Activated CD4-positive, alpha-beta T cell treated with anti-CD3 and anti-CD28 coated beads for 24 hours (primary cell): ENCODE results near the gene BCAS3.
"Not testable (repeated sequence)": the region's sequence is repeated elsewhere in the genome, so short reads cannot be mapped to it uniquely, and the experiment has no call there.

Source experiments
- DNase-seq, 2 donors: peaks; one replicate each; pipeline ENCODE4 v3.0.0-alpha.2; 2020; ENCODE audit warnings: low read depth in 2 of 2

Gene BCAS3

GRCh38 chr17:60934723-60935122 lies 257.1 kb downstream of the BCAS3 start:
- no peak for DNase-seq

DNA sequence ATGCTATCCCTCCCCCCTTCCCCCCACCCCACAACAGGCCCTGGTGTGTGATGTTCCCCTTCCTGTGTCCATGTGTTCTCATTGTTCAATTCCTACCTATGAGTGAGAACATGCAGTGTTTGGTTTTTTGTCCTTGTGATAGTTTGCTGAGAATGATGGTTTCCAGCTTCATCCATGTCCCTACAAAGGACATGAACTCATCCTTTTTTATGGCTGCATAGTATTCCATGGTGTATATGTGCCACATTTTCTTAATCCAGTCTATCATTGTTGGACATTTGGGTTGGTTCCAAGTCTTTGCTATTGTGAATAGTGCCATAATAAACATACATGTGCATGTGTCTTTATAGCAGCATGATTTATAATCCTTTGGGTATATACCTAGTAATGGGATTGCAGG lies 258.3 kb downstream of the BCAS3 start:
- DNase-seq = not testable (repeated sequence)

GRCh38 chr17:60939318-60939717 lies 261.7 kb downstream of the BCAS3 start:
- no peak for DNase-seq

DNA sequence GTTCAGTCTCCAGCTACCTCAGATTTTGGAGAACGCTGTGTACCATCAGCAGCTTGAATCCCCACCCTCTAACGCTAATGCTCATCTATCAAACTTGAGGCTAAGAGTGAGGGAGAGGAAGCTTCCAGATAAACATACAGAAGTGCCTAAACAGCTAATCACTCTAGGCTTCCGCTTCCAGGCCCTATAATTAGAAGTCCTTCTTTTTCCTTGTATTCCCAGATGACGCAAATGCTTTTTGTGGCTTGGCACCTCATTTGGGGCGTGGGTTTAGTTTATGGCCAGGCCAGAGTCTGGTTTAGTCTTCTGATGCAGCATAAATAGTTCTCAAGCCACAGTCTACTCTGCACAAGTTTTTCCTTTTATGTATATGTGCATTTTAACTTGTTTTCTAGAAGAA lies 263.4 kb downstream of the BCAS3 start:
- DNase-seq = no peak

GRCh38 chr17:60941571-60941970 lies 263.9 kb downstream of the BCAS3 start:
- no peak for DNase-seq

GRCh38 chr17:60944751-60945150 lies 267.1 kb downstream of the BCAS3 start:
- no peak for DNase-seq

DNA sequence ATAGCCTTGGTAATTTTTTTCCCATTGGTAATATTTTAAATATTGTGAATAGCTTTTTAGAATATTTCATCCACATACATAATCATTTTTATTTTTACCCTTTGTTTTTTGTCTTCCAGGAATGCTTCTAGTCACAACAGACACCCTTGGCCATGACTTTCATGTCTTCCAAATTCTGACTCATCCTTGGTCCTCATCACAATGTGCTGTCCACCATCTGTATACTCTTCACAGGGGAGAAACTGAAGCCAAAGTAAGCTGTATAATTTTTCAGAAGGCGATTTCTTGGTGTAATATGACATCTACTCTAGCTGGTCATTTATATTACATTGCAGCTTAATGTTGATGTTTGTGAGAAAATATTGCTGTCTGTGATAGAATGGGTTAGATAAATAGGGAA lies 269.4 kb downstream of the BCAS3 start:
- no peak for DNase-seq

GRCh38 chr17:60947543-60947942 lies 269.9 kb downstream of the BCAS3 start:
- no peak for DNase-seq

- DNase-seq = no peak
Observed at GRCh38 chr17:60952747-60953146, 275.1 kb downstream of the BCAS3 start.

GRCh38 chr17:60959011-60959410 lies 281.4 kb downstream of the BCAS3 start:
- no peak for DNase-seq

DNA sequence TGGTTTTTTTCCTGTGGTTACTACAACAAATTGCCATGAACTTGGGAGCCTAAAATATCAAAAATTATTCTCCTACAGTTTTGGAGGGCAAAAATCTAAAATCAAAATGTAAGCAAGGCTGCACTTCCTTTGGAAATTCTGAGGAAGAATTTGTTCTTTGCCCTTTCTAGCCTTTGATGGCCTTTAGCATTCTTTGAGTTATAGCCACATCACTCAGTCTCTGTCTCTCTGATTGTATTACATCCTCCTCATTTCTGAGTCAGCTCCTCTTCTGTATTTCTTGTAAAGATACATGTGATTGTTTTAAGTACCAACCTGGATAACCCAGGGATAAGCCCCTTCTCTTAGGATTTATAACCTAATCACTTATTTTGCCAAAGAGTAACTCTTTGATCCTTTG lies 282.0 kb downstream of the BCAS3 start:
- DNase-seq = no peak

DNA sequence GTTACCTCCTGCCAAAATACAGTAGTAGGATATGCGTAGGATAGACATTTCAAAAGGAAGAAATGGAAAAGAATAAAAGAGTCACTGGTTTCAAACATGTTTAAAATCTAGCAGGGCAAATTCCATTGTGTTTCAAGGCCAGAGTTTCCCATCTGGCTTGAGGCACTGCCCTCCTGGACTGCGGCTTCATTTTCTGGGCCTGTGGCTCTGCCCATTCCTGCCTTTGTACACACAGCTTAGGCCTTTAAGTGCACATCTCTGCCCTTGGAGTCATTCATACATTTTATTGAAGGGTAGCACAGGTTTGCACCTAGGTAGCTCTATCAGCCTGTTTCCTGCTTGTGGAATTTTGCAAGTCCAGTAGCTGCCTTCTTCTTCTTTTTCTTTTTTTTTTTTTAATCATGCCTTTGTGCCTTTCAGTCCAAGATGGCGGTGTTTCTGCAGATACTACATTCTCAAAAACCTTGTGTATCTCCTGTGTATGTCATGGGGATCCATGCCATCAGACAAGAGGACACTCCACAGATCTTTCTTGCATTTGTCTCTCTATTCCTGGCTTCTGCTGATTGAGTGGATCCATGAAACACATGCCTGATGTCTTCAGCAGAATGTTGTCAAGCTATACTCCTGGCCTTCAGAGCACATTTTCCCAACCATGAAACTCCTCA lies 282.9 kb downstream of the BCAS3 start:
- no peak for DNase-seq

DNA sequence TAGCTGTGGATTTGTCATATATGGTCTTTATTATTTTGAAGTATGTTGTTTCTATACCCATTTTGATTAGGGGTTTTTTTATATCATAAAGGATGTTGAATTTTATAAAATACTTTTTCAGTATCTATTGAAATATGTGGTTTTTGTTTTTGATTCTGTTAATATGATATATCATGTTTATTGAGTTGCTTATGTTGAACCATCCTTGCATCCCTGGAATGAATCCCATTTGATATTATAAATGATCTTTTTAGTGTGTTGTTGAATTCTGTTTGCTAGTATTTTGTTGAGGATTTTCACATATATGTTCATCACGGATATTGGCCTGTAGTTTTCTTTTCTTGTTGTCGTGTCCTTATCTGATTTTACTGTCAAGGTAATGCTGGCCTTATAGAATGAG lies 286.5 kb downstream of the BCAS3 start:
- DNase-seq = no peak

DNA sequence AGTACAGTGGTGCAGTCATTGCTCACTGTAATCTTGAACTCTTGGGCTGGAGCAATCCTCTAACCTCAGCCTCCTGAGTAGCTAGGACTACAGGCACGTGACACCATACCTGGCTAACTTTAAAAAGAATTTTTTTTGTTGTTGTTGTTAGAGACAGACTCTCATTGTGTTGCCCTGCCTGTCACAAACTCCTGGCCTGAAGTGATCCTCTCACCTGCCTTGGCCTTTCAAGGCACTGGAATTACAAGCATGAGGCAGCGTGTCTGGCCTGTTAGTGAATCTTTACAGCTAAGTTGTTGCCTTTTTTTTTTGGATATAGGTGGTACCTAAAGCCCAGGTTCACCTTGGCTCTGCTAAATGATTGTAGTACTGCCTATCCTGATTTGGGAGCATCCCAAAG lies 290.6 kb downstream of the BCAS3 start:
- no peak for DNase-seq

DNA sequence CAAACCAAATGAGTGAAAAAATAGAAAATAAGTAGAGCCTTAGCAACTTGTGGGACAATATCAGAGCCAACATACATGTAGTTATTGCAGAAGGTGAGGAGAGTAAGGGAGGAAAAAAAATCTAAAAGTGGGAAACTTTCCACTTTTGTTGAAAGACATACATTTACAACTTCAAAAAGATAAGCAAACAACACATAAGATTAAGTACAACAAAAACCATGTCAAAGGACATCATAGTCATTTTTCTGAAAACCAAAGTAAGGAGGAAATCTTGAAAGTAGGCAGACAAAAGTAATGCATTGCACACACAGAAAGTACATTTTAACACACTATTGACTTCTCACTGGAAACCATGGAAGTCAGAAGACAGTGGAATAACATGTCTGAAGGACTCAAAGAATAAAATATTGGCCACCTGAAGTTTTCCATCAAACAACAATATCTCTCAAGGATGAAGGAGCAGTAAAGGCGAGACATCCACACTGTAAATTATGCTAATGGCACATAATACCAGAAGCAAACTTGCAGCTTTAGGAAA lies 291.9 kb downstream of the BCAS3 start:
- DNase-seq = no peak

GRCh38 chr17:60970741-60971140 lies 293.1 kb downstream of the BCAS3 start:
- DNase-seq = no peak

- DNase-seq = peak in 1 of 2 donors; percentile 11
Observed at GRCh38 chr17:60971515-60972369, 294.1 kb downstream of the BCAS3 start.

- not testable (repeated sequence) for DNase-seq
Observed at GRCh38 chr17:60976861-60977260, 299.2 kb downstream of the BCAS3 start.

GRCh38 chr17:60989379-60989778 lies 311.7 kb downstream of the BCAS3 start:
- no peak for DNase-seq

DNA sequence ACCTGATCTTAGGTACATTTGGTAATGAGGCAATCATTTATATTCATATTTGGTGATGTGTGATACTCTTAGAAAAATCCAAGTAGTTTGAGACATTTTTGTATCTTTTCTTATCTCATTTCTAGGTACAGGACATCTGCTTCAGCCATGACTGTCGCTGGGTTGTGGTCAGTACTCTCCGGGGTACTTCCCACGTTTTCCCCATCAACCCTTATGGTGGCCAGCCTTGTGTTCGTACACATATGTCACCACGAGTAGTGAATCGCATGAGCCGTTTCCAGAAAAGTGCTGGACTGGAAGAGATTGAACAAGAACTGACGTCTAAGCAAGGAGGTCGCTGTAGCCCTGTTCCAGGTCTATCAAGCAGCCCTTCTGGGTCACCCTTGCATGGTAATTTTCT lies 312.2 kb downstream of the BCAS3 start:
- no peak for DNase-seq

- no peak for DNase-seq
Observed at GRCh38 chr17:60993497-60993896, 315.8 kb downstream of the BCAS3 start.

- DNase-seq = no peak
Observed at GRCh38 chr17:60995680-60996079, 318.0 kb downstream of the BCAS3 start.

- no peak for DNase-seq
Observed at GRCh38 chr17:61000911-61001310, 323.3 kb downstream of the BCAS3 start.
